Measurements from ENCODE around the gene THTPA. TPM values are rescaled to one million over a fixed set of nuclear protein-coding genes. Genes with fewer than 3 reads are reported as not detected.

THTPA gene
- total RNA-seq = 10 to 100 TPM; 16.8 to 25.4 (median 18.6) TPM
- 10 to 100 TPM in 1 of 3 donors, 1 to 10 TPM in 2; 4.5 to 14.2 (median 8.9) TPM for polyA plus RNA-seq
- long read RNA-seq, donor 1, partial matches to known transcripts = 0 of 7 reads
- long read RNA-seq, donor 1, other reads (novel, unspliced or antisense) = 0 of 7 reads
- long read RNA-seq, donor 2, partial matches to known transcripts = 0 of 7 reads
- long read RNA-seq, donor 2, other reads (novel, unspliced or antisense) = 0 of 7 reads

DNA sequence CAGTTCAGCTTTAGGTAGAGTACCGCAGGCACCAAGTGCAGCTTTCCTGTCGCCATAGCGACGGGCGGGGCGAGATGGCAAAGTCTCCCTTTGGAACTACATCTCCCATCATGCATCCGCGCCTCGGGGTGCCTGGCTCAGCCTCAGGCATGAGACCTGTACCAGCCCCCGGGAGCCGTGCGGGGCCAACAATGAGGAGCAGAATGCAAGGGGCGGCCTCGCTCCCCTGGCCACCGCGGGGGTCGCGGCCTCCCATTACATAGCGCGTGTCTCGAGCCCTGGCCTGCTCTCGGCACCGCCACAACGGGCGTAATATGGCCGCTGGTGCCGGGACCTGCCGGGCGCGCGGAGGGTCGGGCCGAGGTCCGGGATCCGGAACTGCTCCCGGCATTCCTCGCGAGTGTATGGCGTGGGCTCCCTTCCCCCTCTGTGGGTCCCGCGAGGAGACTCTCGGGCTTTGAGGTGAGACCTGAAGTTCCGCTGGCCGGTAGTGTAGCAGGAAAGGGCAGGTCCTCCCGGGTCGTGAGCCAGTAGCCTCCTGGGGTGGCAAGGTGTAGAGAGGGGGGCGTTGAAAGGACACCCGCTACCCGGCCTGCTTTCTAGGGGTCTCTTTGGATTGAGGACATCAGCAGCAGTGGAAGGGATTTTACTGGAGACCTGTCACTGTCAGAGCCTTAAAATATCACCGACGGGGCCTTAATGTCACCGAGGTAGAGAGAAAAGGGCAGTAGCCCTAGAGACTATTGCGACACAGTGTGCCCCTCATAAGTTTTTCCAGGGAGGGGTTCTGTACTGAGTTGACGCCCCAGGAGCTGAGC, at the start of gene THTPA:
Gene THTPA (plus strand): TSS at position 390 of the 818 bp plus-strand sequence. CDS start 487 bp downstream, outside the sequence.
- Histone ChIP-seq H3K36me3 (peaks cover 0 to 33% (median 29%) of the 10 kb centered on the region in 6 donors), H3K27me3 (replicated peaks in 1 of 7) (peaks cover 0 to 1% (median 0%) of the 10 kb centered on the region in 7 donors), H3K9me3 (no peaks in the 10 kb centered on the region), H3K4me1 (peaks cover 12 to 65% (median 39%) of the 10 kb centered on the region in 6 donors), H3K4me3 (peak within 1 kb of the TSS; percentile 71 to 98 (median 77)), H3K27ac (peak within 1 kb of the TSS; percentile 95 to 99 (median 97))
- intact Hi-C loops (cut with DNase I; ENCODE audit: low total_unique reads) = no loop called here
- peak; percentile 99 for DNase-seq
- 1% methylated on average over 16 to 54 of the region's 54 CpGs for WGBS, 5 donors
- TF ChIP-seq POLR2A (IDR thresholded peaks at IDR 0.05) (peak in 1 of 3 donors; percentile 4), CTCF (IDR thresholded peaks at IDR 0.05 in 8 of 11, conservative IDR thresholded peaks at IDR 0.05 in 3 of 11) (no peak), POLR2AphosphoS5 (IDR thresholded peaks at IDR 0.05) (peak; percentile 88 to 92 (median 88))

GRCh38 chr14:23512156-23512555, 43.9 kb upstream of the THTPA start:
- H3K4me3 ChIP-seq = peak overlapping the region in 1 of 8 donors; percentile 45
- intact Hi-C loops (cut with DNase I; ENCODE audit: low total_unique reads) = no loop called here
- H3K36me3 ChIP-seq = peaks cover 0 to 11% (median 2%) of the 10 kb centered on the region in 6 donors
- TF ChIP-seq CTCF (IDR thresholded peaks at IDR 0.05 in 8 of 11, conservative IDR thresholded peaks at IDR 0.05 in 3 of 11) = no peak
- no peak for TF ChIP-seq POLR2A (IDR thresholded peaks at IDR 0.05)
- no peak for TF ChIP-seq POLR2AphosphoS5 (IDR thresholded peaks at IDR 0.05)
- 40 to 47% (median 44%) methylated on average over 13 of the region's 13 CpGs for WGBS, 5 donors
- H3K27ac ChIP-seq = no peak overlapping the region
- no peak for DNase-seq
- H3K4me1 ChIP-seq = peaks cover 0 to 9% (median 0%) of the 10 kb centered on the region in 6 donors
- H3K27me3 ChIP-seq (replicated peaks in 1 of 7) = no peaks in the 10 kb centered on the region
- H3K9me3 ChIP-seq = no peaks in the 10 kb centered on the region

DNA sequence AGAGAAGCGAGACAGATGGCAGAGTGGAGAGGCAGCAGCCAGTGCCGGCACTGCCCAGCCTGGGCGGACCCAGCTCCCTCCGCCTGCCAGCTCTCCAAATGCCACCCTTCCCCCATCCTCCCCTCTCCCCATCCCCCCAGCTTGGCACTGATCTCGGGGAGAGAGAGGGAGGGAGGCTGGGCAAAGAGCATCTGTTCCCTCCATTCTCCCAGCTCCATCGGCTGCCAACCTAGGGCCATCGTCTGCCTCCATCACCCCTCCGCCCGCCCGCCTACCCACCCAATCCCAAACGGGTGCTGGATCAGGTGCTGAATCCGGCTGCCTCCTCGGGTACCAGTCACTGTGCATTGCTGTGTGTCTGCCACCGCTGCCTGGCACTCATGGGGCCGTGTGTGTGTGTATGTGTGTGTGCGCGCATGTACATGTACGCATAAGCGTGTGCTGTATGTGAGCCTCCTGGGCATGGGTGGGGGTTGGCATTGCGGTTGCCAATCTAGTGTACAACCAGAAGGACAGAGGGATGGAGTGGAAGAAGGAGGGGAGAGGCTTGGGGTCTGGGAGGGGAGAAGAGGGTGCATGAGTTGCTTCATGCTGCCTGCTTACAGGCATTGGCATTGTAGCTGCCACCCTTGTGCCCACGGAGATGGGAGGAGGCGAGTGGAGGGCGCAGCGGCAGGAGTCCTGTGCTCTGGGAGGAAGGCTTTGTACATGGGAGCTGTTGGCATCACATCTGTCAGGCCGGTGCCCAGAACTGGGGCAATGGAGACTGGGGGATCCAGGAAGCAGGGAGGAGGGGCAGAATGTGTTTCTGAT, 42.9 kb upstream of the THTPA start:
- 87 to 91% (median 89%) methylated on average over 24 to 25 of the region's 25 CpGs for WGBS, 5 donors
- no peak overlapping the region for H3K27ac ChIP-seq
- intact Hi-C loops (cut with DNase I; ENCODE audit: low total_unique reads) = no loop called here
- no peak for DNase-seq
- H3K4me1 ChIP-seq = peaks cover 0 to 9% (median 0%) of the 10 kb centered on the region in 6 donors
- no peak overlapping the region for H3K4me3 ChIP-seq
- H3K9me3 ChIP-seq = no peaks in the 10 kb centered on the region
- peaks cover 0 to 7% (median 2%) of the 10 kb centered on the region in 6 donors for H3K36me3 ChIP-seq
- no peaks in the 10 kb centered on the region for H3K27me3 ChIP-seq (replicated peaks in 1 of 7)
- TF ChIP-seq CTCF (IDR thresholded peaks at IDR 0.05 in 8 of 11, conservative IDR thresholded peaks at IDR 0.05 in 3 of 11) (no peak), POLR2A (IDR thresholded peaks at IDR 0.05) (no peak), POLR2AphosphoS5 (IDR thresholded peaks at IDR 0.05) (no peak)

All from spleen (tissue), 13 donors.